ENCODE data around the gene RRP1.
A peak's percentile ranks its signal among the peaks of the same experiment; 100 is the strongest.
"Not testable (repeated sequence)": the region's sequence is repeated elsewhere in the genome, so short reads cannot be mapped to it uniquely, and the experiment has no call there.

The RRP1 gene

GRCh38 chr21:43825242-43825935, 36.0 kb downstream of the RRP1 start:
- Mint-ChIP-seq H3K27me3 (peaks cover 27% of the 10 kb centered on the region), H3K9me3 (no peaks in the 10 kb centered on the region), H3K36me3 (no peaks in the 10 kb centered on the region), H3K27ac (no peak overlapping the region), H3K4me3 (no peak overlapping the region), H3K4me1 (no peaks in the 10 kb centered on the region)
- ATAC-seq = no peak

- peaks cover 34% of the 10 kb centered on the region for H3K27me3 Mint-ChIP-seq
- H3K9me3 Mint-ChIP-seq = no peaks in the 10 kb centered on the region
- no peak overlapping the region for H3K4me3 Mint-ChIP-seq
- no peaks in the 10 kb centered on the region for H3K4me1 Mint-ChIP-seq
- no peaks in the 10 kb centered on the region for H3K36me3 Mint-ChIP-seq
- ATAC-seq = no peak
- H3K27ac Mint-ChIP-seq = no peak overlapping the region
Observed at GRCh38 chr21:43825936-43826622, 36.7 kb downstream of the RRP1 start.

- Mint-ChIP-seq H3K4me1 (no peaks in the 10 kb centered on the region), H3K27me3 (peaks cover 39% of the 10 kb centered on the region), H3K9me3 (no peaks in the 10 kb centered on the region), H3K36me3 (no peaks in the 10 kb centered on the region), H3K27ac (no peak overlapping the region), H3K4me3 (no peak overlapping the region)
- ATAC-seq = no peak
Observed at GRCh38 chr21:43826623-43826974, 37.2 kb downstream of the RRP1 start.

GRCh38 chr21:43827015-43827611, 37.7 kb downstream of the RRP1 start:
- H3K9me3 Mint-ChIP-seq = no peaks in the 10 kb centered on the region
- H3K27ac Mint-ChIP-seq = no peak overlapping the region
- no peaks in the 10 kb centered on the region for H3K36me3 Mint-ChIP-seq
- H3K27me3 Mint-ChIP-seq = peaks cover 44% of the 10 kb centered on the region
- ATAC-seq = no peak
- no peak overlapping the region for H3K4me3 Mint-ChIP-seq
- no peaks in the 10 kb centered on the region for H3K4me1 Mint-ChIP-seq

- Mint-ChIP-seq H3K4me1 (no peaks in the 10 kb centered on the region), H3K27me3 (peaks cover 64% of the 10 kb centered on the region), H3K36me3 (no peaks in the 10 kb centered on the region), H3K27ac (no peak overlapping the region), H3K9me3 (peaks cover 3% of the 10 kb centered on the region), H3K4me3 (no peak overlapping the region)
- no peak for ATAC-seq
Observed at GRCh38 chr21:43829161-43829560, 39.8 kb downstream of the RRP1 start.

- H3K4me3 Mint-ChIP-seq = no peak overlapping the region
- peaks cover 3% of the 10 kb centered on the region for H3K9me3 Mint-ChIP-seq
Observed at GRCh38 chr21:43829575-43830119, 40.3 kb downstream of the RRP1 start.

GRCh38 chr21:43832158-43832550, 42.8 kb downstream of the RRP1 start:
- H3K27me3 Mint-ChIP-seq = peaks cover 75% of the 10 kb centered on the region
- no peak for ATAC-seq
- peaks cover 10% of the 10 kb centered on the region for H3K4me1 Mint-ChIP-seq
- peaks cover 3% of the 10 kb centered on the region for H3K9me3 Mint-ChIP-seq
- no peak overlapping the region for H3K4me3 Mint-ChIP-seq
- no peak overlapping the region for H3K27ac Mint-ChIP-seq
- H3K36me3 Mint-ChIP-seq = no peaks in the 10 kb centered on the region

More at GRCh38 chr21:43829575-43830119, 40.3 kb downstream of the RRP1 start:
- no peak for ATAC-seq
- Mint-ChIP-seq H3K27me3 (peaks cover 69% of the 10 kb centered on the region), H3K4me1 (peaks cover 2% of the 10 kb centered on the region), H3K27ac (no peak overlapping the region), H3K36me3 (no peaks in the 10 kb centered on the region)

- no peak for ATAC-seq
- Mint-ChIP-seq H3K27me3 (peaks cover 79% of the 10 kb centered on the region), H3K27ac (no peak overlapping the region), H3K4me1 (peaks cover 10% of the 10 kb centered on the region), H3K4me3 (no peak overlapping the region), H3K9me3 (peaks cover 3% of the 10 kb centered on the region), H3K36me3 (no peaks in the 10 kb centered on the region)
Observed at GRCh38 chr21:43832648-43833047, 43.3 kb downstream of the RRP1 start.

GRCh38 chr21:43834146-43834905, 44.9 kb downstream of the RRP1 start:
- no peaks in the 10 kb centered on the region for H3K36me3 Mint-ChIP-seq
- peaks cover 84% of the 10 kb centered on the region for H3K27me3 Mint-ChIP-seq
- H3K9me3 Mint-ChIP-seq = peaks cover 3% of the 10 kb centered on the region
- H3K4me3 Mint-ChIP-seq = no peak overlapping the region
- H3K4me1 Mint-ChIP-seq = peaks cover 10% of the 10 kb centered on the region
- no peak for ATAC-seq
- H3K27ac Mint-ChIP-seq = no peak overlapping the region

GRCh38 chr21:43835050-43835449, 45.7 kb downstream of the RRP1 start:
- Mint-ChIP-seq H3K4me1 (peaks cover 10% of the 10 kb centered on the region), H3K27ac (no peak overlapping the region), H3K9me3 (peaks cover 3% of the 10 kb centered on the region), H3K4me3 (no peak overlapping the region), H3K36me3 (no peaks in the 10 kb centered on the region), H3K27me3 (peaks cover 77% of the 10 kb centered on the region)
- no peak for ATAC-seq

GRCh38 chr21:43835861-43836260, 46.5 kb downstream of the RRP1 start:
- no peak for ATAC-seq
- Mint-ChIP-seq H3K27me3 (peaks cover 68% of the 10 kb centered on the region), H3K36me3 (no peaks in the 10 kb centered on the region), H3K4me3 (no peak overlapping the region), H3K27ac (no peak overlapping the region), H3K4me1 (peaks cover 10% of the 10 kb centered on the region), H3K9me3 (peaks cover 3% of the 10 kb centered on the region)

GRCh38 chr21:43836616-43837015, 47.2 kb downstream of the RRP1 start:
- no peak for ATAC-seq
- H3K4me3 Mint-ChIP-seq = no peak overlapping the region
- peaks cover 10% of the 10 kb centered on the region for H3K4me1 Mint-ChIP-seq
- H3K36me3 Mint-ChIP-seq = no peaks in the 10 kb centered on the region
- peaks cover 61% of the 10 kb centered on the region for H3K27me3 Mint-ChIP-seq
- H3K9me3 Mint-ChIP-seq = peaks cover 3% of the 10 kb centered on the region
- H3K27ac Mint-ChIP-seq = no peak overlapping the region

GRCh38 chr21:43840259-43840658, 50.9 kb downstream of the RRP1 start:
- H3K9me3 Mint-ChIP-seq = no peaks in the 10 kb centered on the region
- no peak overlapping the region for H3K27ac Mint-ChIP-seq
- H3K36me3 Mint-ChIP-seq = no peaks in the 10 kb centered on the region
- H3K27me3 Mint-ChIP-seq = peaks cover 24% of the 10 kb centered on the region
- no peak for ATAC-seq
- H3K4me1 Mint-ChIP-seq = peaks cover 11% of the 10 kb centered on the region
- H3K4me3 Mint-ChIP-seq = no peak overlapping the region

- Mint-ChIP-seq H3K9me3 (no peaks in the 10 kb centered on the region), H3K4me3 (peak overlapping the region; percentile 49), H3K27ac (peak overlapping the region; percentile 74), H3K36me3 (no peaks in the 10 kb centered on the region), H3K4me1 (peaks cover 9% of the 10 kb centered on the region), H3K27me3 (peaks cover 7% of the 10 kb centered on the region)
- no peak for ATAC-seq
Observed at GRCh38 chr21:43842742-43843141, 53.4 kb downstream of the RRP1 start.

- not testable (repeated sequence) for H3K4me3 Mint-ChIP-seq, ATAC-seq, H3K27ac Mint-ChIP-seq, H3K4me1 Mint-ChIP-seq, H3K27me3 Mint-ChIP-seq, H3K36me3 Mint-ChIP-seq, H3K9me3 Mint-ChIP-seq
Observed at GRCh38 chr21:43844906-43845305, 55.5 kb downstream of the RRP1 start.

Measured in stimulated activated memory B cell treated with anti-CD40 and anti-IgM and Interleukin-4, amounts not matched to agents 10 μg/mL and 1 μg/mL and 100 μg/mL, for 72 hours (primary cell).